Neuronal stem cell (in vitro differentiated cells): ENCODE results near the gene TNNI3.
A peak's percentile ranks its signal among the peaks of the same experiment; 100 is the strongest.

Experiments
- DNase-seq: peaks from one replicate; pipeline ENCODE4 v3.0.0-alpha.2; 2013; ENCODE audit warnings: low spot score
- H2AFZ ChIP-seq: one replicate; pipeline ENCODE4 v1.6.1; 2013; ENCODE audit warnings: mild to moderate bottlenecking, low read length, inconsistent platforms
- H2AK5ac ChIP-seq: 2 replicates; pipeline ENCODE4 v1.6.1; 2013; ENCODE audit warnings: low read depth, mild to moderate bottlenecking, inconsistent platforms, low read length, moderate library complexity, mixed read lengths
- H2BK120ac ChIP-seq: 2 replicates; pipeline ENCODE4 v1.6.1; 2013; ENCODE audit warnings: low read depth, mild to moderate bottlenecking, inconsistent platforms, low read length, moderate library complexity, mixed read lengths
- H2BK12ac ChIP-seq: one replicate; pipeline ENCODE4 v1.6.1; 2013; ENCODE audit warnings: low read length, inconsistent platforms
- H2BK15ac ChIP-seq: 2 replicates; pipeline ENCODE4 v1.6.1; 2013; ENCODE audit warnings: mild to moderate bottlenecking, low read length, inconsistent platforms, mixed read lengths
- H2BK5ac ChIP-seq: one replicate; pipeline ENCODE4 v1.6.1; 2013; ENCODE audit warnings: inconsistent platforms, mild to moderate bottlenecking, low read length, moderate library complexity
- H3K14ac ChIP-seq: one replicate; pipeline ENCODE4 v1.6.1; 2013; ENCODE audit warnings: low read length, inconsistent platforms
- H3K18ac ChIP-seq: 2 replicates; pipeline ENCODE4 v1.6.1; 2013; ENCODE audit warnings: low read length, inconsistent platforms
- H3K23ac ChIP-seq: 2 replicates; pipeline ENCODE4 v1.6.1; 2013; ENCODE audit warnings: low read depth, mild to moderate bottlenecking, mixed read lengths, low read length, inconsistent platforms; ENCODE audit not compliant: poor library complexity
- H3K27ac ChIP-seq: replicated peaks from 3 replicates; pipeline ENCODE4 v1.5.1; 2013; ENCODE audit warnings: low read length, inconsistent platforms
- H3K27me3 ChIP-seq, 3 experiments: 2 replicates each; pipeline ENCODE4 v1.6.1; 2013; ENCODE audit warnings: low read length in 3 of 3, mild to moderate bottlenecking in 2 of 3, inconsistent platforms in 1 of 3, low read depth in 1 of 3, mixed read lengths in 1 of 3, moderate library complexity in 1 of 3; ENCODE audit not compliant: control insufficient read depth in 3 of 3, insufficient read depth in 3 of 3
- H3K36me3 ChIP-seq, 2 donors: replicated peaks in 1 of 2; 2 replicates each; pipeline ENCODE4 v1.6.1; 2013; ENCODE audit warnings: low read length in 2 of 2; ENCODE audit not compliant: control insufficient read depth in 2 of 2, insufficient read depth in 2 of 2
- H3K4ac ChIP-seq: 2 replicates; pipeline ENCODE4 v1.6.1; 2013; ENCODE audit warnings: inconsistent platforms, mild to moderate bottlenecking, low read length, moderate library complexity
- H3K4me1 ChIP-seq, 2 donors: 1 replicate in 1 of 2; 2 replicates in 1 of 2; pipeline ENCODE4 v1.6.1; 2013; ENCODE audit warnings: low read length in 2 of 2, low read depth in 1 of 2; ENCODE audit not compliant: control insufficient read depth in 2 of 2, insufficient read depth in 1 of 2
- H3K4me2 ChIP-seq: one replicate; pipeline ENCODE4 v1.6.1; 2013; ENCODE audit warnings: mild to moderate bottlenecking, low read length, inconsistent platforms; ENCODE audit not compliant: insufficient read depth, poor library complexity, severe bottlenecking
- H3K4me3 ChIP-seq, 2 donors: 2 replicates each; pipeline ENCODE4 v1.5.1; 2013; ENCODE audit warnings: low read length in 2 of 2, mild to moderate bottlenecking in 2 of 2, inconsistent platforms in 1 of 2, moderate library complexity in 1 of 2
- H3K79me1 ChIP-seq: one replicate; pipeline ENCODE4 v1.6.1; 2013; ENCODE audit warnings: low read depth, mild to moderate bottlenecking, inconsistent platforms, low read length, moderate library complexity
- H3K9ac ChIP-seq: one replicate; pipeline ENCODE4 v1.6.1; 2013; ENCODE audit warnings: mild to moderate bottlenecking, low read depth, low read length, inconsistent platforms; ENCODE audit not compliant: poor library complexity
- H3K9me3 ChIP-seq, 2 donors: replicated peaks in 1 of 2; 2 replicates each; pipeline versions ENCODE3 to v1.6.1; 2013; ENCODE audit warnings: low read length in 2 of 2, mild to moderate bottlenecking in 2 of 2, inconsistent platforms in 1 of 2, low read depth in 1 of 2, mixed read lengths in 1 of 2, moderate library complexity in 1 of 2; ENCODE audit not compliant: control insufficient read depth in 2 of 2, insufficient read depth in 1 of 2
- H4K8ac ChIP-seq: one replicate; pipeline ENCODE4 v1.6.1; 2013; ENCODE audit warnings: low read depth, mild to moderate bottlenecking, inconsistent platforms, low read length, moderate library complexity
- H4K91ac ChIP-seq: one replicate; pipeline ENCODE4 v1.6.1; 2013; ENCODE audit warnings: low read length, low read depth, mild to moderate bottlenecking, inconsistent platforms; ENCODE audit not compliant: poor library complexity
- WGBS, 2 donors: extraction: QIAGEN DNeasy Blood & Tissue Kit; methylation state at CpG; one replicate each; pipeline ENCODE4 v1.1.7; 2013; ENCODE audit warnings: missing lambda C conversion rate in 2 of 2, mixed read lengths in 1 of 2; ENCODE audit not compliant: insufficient read length in 2 of 2, insufficient replicate concordance in 1 of 2; ENCODE audit errors: extremely low coverage in 2 of 2; 5-methylcytosine and 5-hydroxymethylcytosine counted together

TNNI3 gene

DNA sequence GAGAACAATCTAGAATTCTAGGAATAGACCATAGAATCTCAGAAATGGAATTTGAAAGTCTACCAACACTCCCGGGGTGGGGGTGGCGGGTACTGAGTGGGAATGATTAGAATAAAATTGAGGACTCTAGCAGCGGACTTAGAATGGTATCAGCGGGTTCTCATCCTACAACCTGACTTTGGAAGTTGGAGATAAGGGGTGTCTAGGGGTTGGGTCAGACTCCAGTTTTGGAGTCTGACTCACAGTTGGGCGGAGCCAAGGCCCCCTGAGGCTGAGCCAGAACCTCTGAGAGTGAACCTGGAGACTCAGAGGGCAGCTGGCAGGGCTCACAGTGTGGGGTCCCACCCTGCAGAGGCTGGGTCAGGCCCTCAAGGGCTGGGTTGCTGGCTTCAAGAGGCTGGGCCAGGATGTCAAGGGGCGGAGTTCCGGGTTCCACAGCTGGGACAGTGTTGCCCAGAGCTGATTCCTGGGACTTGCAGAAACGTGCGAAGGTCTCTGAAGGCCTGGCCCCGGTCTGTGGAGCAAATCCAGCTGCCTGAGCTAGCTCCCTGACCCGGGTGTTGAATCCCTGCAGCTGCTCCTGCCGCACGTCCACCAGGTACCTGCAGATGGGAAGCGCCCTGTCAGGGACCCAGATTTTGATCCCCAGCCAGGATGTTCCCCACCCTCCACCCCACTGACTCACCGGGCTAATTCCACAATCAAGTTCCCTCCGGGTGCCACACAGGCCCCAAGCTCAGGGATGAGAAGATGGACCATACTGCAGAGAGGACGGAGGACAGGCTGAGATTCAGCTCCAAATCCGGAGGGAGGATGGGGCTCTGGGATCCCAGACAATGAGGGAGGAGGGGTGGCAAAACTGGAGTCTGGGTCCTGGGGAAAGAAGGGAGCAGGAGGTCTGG is 1.6 kb upstream of the TNNI3 start:
- Histone ChIP-seq H3K27ac (no peak overlapping the region), H3K27me3 (peaks cover 7 to 33% (median 22%) of the 10 kb centered on the region in 3 experiments), H3K4me2 (no peak overlapping the region), H2BK5ac (no peak overlapping the region), H4K91ac (no peak overlapping the region), H2BK12ac (no peak overlapping the region), H3K79me1 (no peaks in the 10 kb centered on the region), H4K8ac (no peak overlapping the region), H2AK5ac (peak overlapping the region; percentile 5), H3K4me1 (peaks cover 4 to 7% of the 10 kb centered on the region in 2 donors), H3K23ac (peak overlapping the region; percentile 19), H3K14ac (no peak overlapping the region), H2BK120ac (no peak overlapping the region), H3K9ac (no peak overlapping the region), H2BK15ac (no peak overlapping the region), H3K36me3 (no peaks in the 10 kb centered on the region), H3K18ac (no peak overlapping the region), H2AFZ (peak overlapping the region; percentile 39), H3K4ac (no peak overlapping the region), H3K4me3 (no peak overlapping the region), H3K9me3 (peaks cover 0 to 2% of the 10 kb centered on the region in 2 donors)
- DNase-seq: no peak
- WGBS, 2 donors: no CpG with 5 or more reads among the region's 18 CpGs

DNA sequence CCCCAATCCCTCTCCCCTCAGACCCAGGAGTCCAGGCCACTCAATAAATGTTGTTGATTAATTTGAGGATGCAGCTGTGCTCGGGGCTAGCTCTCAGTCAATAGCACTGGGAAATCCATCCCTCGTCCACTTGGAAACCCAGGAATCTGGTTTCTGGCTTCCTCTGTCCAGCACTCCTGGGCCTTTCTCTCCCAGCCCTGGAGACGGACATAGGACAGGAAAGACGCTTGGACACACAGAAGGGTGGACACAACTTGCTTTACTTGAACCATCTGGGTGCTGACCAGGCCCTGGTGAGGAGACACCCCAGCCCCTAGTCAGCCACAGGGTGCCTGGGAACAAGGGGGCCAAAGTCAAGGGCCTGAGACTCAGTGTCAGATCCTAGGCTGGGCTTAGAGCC is 891 bp upstream of the TNNI3 start:
- Histone ChIP-seq H3K4me2 (no peak overlapping the region), H3K9me3 (peaks cover 0 to 2% of the 10 kb centered on the region in 2 donors), H3K23ac (no peak overlapping the region), H3K79me1 (no peaks in the 10 kb centered on the region), H3K18ac (no peak overlapping the region), H3K27me3 (peaks cover 7 to 33% (median 22%) of the 10 kb centered on the region in 3 experiments), H4K8ac (no peak overlapping the region), H2BK15ac (no peak overlapping the region), H3K36me3 (no peaks in the 10 kb centered on the region), H4K91ac (no peak overlapping the region), H3K14ac (no peak overlapping the region), H3K4me3 (no peak overlapping the region), H2BK12ac (no peak overlapping the region), H2AFZ (no peak overlapping the region), H2BK5ac (no peak overlapping the region), H3K4ac (no peak overlapping the region), H3K27ac (no peak overlapping the region), H3K9ac (no peak overlapping the region), H2AK5ac (no peak overlapping the region), H2BK120ac (no peak overlapping the region), H3K4me1 (peaks cover 4 to 7% of the 10 kb centered on the region in 2 donors)
- no peak for DNase-seq
- no CpG with 5 or more reads among the region's 4 CpGs for WGBS, 2 donors

DNA sequence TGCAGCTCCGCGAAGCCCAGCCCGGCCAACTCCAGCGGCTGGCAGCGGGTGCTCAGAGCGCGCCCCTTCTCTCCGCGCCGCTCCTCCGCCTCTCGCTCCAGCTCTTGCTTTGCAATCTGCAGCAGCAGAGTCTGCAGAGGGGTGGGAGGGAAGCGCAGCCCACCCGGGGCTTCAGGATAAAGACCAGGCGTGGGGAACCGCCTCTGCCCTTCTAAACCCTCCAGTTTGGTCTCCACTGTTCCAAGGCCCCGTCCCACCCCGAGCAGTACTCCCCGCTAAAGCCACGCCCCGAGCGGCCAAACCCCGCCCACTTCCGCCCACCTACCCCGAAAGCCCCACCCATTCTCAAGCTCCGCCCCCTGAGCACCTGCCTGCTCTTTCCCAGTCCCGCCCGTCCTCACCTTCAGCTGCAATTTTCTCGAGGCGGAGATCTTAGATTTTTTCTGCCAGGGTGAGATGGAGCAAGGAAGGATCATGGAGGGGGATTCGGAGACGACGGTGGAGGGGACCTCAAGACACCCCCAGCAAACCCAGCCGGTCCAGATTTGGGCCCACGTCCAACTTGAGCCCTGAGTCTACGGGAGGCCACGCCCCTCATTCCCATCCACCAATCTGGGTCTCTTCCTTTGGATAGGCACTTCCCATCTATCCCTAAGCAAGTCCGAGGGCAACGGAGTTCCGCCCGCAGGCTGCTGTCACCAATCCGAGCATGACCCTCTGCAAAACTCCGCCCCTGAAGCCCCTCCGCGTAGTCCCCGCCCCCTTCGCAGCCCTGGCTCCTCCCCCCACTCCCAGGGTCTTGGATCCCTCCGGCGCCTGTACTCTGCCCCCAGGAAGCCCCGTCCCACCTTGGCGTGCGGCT is 1.1 kb downstream of the TNNI3 start:
- H4K91ac ChIP-seq: peak overlapping the region; percentile 85
- peak; percentile 91 for DNase-seq
- H2BK120ac ChIP-seq: no peak overlapping the region
- H3K27me3 ChIP-seq: peaks cover 3 to 23% (median 13%) of the 10 kb centered on the region in 3 experiments
- H3K23ac ChIP-seq: no peak overlapping the region
- peak overlapping the region; percentile 77 for H3K9ac ChIP-seq
- peak overlapping the region; percentile 47 to 79 for H3K4me3 ChIP-seq
- WGBS, 2 donors: no CpG with 5 or more reads among the region's 52 CpGs
- peak overlapping the region; percentile 8 for H3K27ac ChIP-seq
- peak overlapping the region; percentile 100 for H2BK15ac ChIP-seq
- peak overlapping the region; percentile 98 for H3K18ac ChIP-seq
- H3K14ac ChIP-seq: peak overlapping the region; percentile 6
- H3K79me1 ChIP-seq: no peaks in the 10 kb centered on the region
- H3K36me3 ChIP-seq: no peaks in the 10 kb centered on the region
- no peak overlapping the region for H4K8ac ChIP-seq
- H3K9me3 ChIP-seq: peaks cover 0 to 4% of the 10 kb centered on the region in 2 donors
- peaks cover 4 to 7% of the 10 kb centered on the region in 2 donors for H3K4me1 ChIP-seq
- no peak overlapping the region for H2BK12ac ChIP-seq
- H3K4me2 ChIP-seq: peak overlapping the region; percentile 66
- peak overlapping the region; percentile 95 for H2AFZ ChIP-seq
- no peak overlapping the region for H2AK5ac ChIP-seq
- H2BK5ac ChIP-seq: peak overlapping the region; percentile 87
- no peak overlapping the region for H3K4ac ChIP-seq
